ENCODE results near the gene IL4R. TPM values are rescaled to one million over a fixed set of nuclear protein-coding genes. Genes with fewer than 3 reads are reported as not detected.
"Not testable (repeated sequence)": the region's sequence is repeated elsewhere in the genome, so short reads cannot be mapped to it uniquely, and the experiment has no call there.

The IL4R gene
- polyA plus RNA-seq, 1 donor from 2014 or later, result 0.07 TPM

DNA sequence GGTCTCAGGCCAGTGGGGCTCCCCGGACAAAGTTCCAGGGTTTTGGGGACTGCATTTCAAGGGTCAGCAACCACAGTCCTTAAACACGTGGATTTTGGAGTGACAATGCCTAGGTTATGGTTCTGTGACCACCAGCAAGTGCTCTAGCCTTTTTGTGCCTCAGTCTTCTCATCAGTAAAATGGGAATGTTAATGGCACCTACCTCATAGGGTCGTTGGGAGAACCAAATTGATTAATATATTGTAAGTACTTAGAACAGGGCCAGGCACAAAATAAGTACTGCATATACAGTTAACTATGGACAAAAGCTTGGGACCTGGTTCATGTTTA is 13.8 kb downstream of the IL4R start:
- Histone ChIP-seq H2AFZ (ENCODE audit: low read depth, low read length) (no peak overlapping the region), H3K9ac (ENCODE audit: low read length) (no peak overlapping the region), H3K36me3 (ENCODE audit: insufficient read depth, low read length) (no peaks in the 10 kb centered on the region), H3K9me3 (ENCODE audit: low read length) (no peaks in the 10 kb centered on the region), H3K27me3 (ENCODE audit: insufficient read depth, low read depth, low read length) (no peaks in the 10 kb centered on the region), H4K20me1 (ENCODE audit: insufficient read depth) (no peaks in the 10 kb centered on the region), H3F3A (ENCODE audit: insufficient read depth, low read length, poor library complexity, severe bottlenecking) (no peaks in the 10 kb centered on the region), H3K9me2 (ENCODE audit: insufficient read depth, low read length) (no peaks in the 10 kb centered on the region), H3K79me2 (replicated peaks; ENCODE audit: insufficient read depth, low read length) (no peaks in the 10 kb centered on the region), H3K4me3 (ENCODE audit: low read length) (no peak overlapping the region), H3K4me2 (ENCODE audit: low read length) (no peak overlapping the region), H3K27ac (ENCODE audit: low read length) (no peak overlapping the region)
- TF ChIP-seq EP300 (conservative IDR thresholded peaks at IDR 0.05; ENCODE audit: poor library complexity, severe bottlenecking) (no peak), POLR2AphosphoS5 (IDR thresholded peaks at IDR 0.05) (no peak), MXI1 (conservative IDR thresholded peaks at IDR 0.05; ENCODE audit: poor library complexity, severe bottlenecking) (no peak), TAF1 (IDR thresholded peaks at IDR 0.05; ENCODE audit: low read depth) (no peak), SMC3 (conservative IDR thresholded peaks at IDR 0.05; ENCODE audit: poor library complexity) (no peak), RAD21 (conservative IDR thresholded peaks at IDR 0.05) (no peak), EZH2 (IDR thresholded peaks at IDR 0.05; ENCODE audit: borderline replicate concordance, insufficient read depth, low read length, poor library complexity, severe bottlenecking) (no peak)
- TF ChIP-seq, protein P1, sequence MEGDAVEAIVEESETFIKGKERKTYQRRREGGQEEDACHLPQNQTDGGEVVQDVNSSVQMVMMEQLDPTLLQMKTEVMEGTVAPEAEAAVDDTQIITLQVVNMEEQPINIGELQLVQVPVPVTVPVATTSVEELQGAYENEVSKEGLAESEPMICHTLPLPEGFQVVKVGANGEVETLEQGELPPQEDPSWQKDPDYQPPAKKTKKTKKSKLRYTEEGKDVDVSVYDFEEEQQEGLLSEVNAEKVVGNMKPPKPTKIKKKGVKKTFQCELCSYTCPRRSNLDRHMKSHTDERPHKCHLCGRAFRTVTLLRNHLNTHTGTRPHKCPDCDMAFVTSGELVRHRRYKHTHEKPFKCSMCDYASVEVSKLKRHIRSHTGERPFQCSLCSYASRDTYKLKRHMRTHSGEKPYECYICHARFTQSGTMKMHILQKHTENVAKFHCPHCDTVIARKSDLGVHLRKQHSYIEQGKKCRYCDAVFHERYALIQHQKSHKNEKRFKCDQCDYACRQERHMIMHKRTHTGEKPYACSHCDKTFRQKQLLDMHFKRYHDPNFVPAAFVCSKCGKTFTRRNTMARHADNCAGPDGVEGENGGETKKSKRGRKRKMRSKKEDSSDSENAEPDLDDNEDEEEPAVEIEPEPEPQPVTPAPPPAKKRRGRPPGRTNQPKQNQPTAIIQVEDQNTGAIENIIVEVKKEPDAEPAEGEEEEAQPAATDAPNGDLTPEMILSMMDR (IDR thresholded peaks at IDR 0.05; ENCODE audit: poor library complexity, severe bottlenecking), result no peak
- TF ChIP-seq, protein P2, sequence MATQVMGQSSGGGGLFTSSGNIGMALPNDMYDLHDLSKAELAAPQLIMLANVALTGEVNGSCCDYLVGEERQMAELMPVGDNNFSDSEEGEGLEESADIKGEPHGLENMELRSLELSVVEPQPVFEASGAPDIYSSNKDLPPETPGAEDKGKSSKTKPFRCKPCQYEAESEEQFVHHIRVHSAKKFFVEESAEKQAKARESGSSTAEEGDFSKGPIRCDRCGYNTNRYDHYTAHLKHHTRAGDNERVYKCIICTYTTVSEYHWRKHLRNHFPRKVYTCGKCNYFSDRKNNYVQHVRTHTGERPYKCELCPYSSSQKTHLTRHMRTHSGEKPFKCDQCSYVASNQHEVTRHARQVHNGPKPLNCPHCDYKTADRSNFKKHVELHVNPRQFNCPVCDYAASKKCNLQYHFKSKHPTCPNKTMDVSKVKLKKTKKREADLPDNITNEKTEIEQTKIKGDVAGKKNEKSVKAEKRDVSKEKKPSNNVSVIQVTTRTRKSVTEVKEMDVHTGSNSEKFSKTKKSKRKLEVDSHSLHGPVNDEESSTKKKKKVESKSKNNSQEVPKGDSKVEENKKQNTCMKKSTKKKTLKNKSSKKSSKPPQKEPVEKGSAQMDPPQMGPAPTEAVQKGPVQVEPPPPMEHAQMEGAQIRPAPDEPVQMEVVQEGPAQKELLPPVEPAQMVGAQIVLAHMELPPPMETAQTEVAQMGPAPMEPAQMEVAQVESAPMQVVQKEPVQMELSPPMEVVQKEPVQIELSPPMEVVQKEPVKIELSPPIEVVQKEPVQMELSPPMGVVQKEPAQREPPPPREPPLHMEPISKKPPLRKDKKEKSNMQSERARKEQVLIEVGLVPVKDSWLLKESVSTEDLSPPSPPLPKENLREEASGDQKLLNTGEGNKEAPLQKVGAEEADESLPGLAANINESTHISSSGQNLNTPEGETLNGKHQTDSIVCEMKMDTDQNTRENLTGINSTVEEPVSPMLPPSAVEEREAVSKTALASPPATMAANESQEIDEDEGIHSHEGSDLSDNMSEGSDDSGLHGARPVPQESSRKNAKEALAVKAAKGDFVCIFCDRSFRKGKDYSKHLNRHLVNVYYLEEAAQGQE (IDR thresholded peaks at IDR 0.05; ENCODE audit: borderline replicate concordance), result no peak

DNA sequence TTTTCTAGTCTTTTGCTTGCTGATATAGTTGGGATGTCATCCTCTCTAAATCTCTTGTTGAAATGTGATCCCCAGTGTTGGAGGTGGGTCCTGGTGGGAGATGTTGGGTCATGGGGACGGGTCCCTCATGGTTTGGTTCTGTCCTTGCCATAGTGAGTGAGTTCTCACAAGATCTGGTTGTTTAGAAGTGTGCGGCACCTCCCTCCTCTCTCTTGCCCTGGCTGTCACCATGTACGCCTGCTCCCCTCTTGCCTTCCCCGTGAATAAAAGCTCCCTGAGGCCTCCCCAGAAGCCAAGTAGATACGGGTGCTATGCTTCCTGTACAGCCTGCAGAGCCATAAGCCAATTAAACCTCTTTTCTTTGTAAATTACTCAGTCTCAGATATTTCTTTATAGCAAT is 15.2 kb downstream of the IL4R start:
- no peaks in the 10 kb centered on the region for H3K9me2 ChIP-seq (ENCODE audit: insufficient read depth, low read length)
- H3K27ac ChIP-seq (ENCODE audit: low read length), result no peak overlapping the region
- no peaks in the 10 kb centered on the region for H4K20me1 ChIP-seq (ENCODE audit: insufficient read depth)
- H3K36me3 ChIP-seq (ENCODE audit: insufficient read depth, low read length), result no peaks in the 10 kb centered on the region
- no peak overlapping the region for H3K4me2 ChIP-seq (ENCODE audit: low read length)
- no peaks in the 10 kb centered on the region for H3K79me2 ChIP-seq (replicated peaks; ENCODE audit: insufficient read depth, low read length)
- TF ChIP-seq RAD21 (conservative IDR thresholded peaks at IDR 0.05), result no peak
- TF ChIP-seq, protein P2 (IDR thresholded peaks at IDR 0.05; ENCODE audit: borderline replicate concordance), result no peak
- TF ChIP-seq EZH2 (IDR thresholded peaks at IDR 0.05; ENCODE audit: borderline replicate concordance, insufficient read depth, low read length, poor library complexity, severe bottlenecking), result no peak
- TF ChIP-seq TAF1 (IDR thresholded peaks at IDR 0.05; ENCODE audit: low read depth), result no peak
- no peak for TF ChIP-seq POLR2AphosphoS5 (IDR thresholded peaks at IDR 0.05)
- no peak for TF ChIP-seq SMC3 (conservative IDR thresholded peaks at IDR 0.05; ENCODE audit: poor library complexity)
- TF ChIP-seq EP300 (conservative IDR thresholded peaks at IDR 0.05; ENCODE audit: poor library complexity, severe bottlenecking), result no peak
- no peak for TF ChIP-seq MXI1 (conservative IDR thresholded peaks at IDR 0.05; ENCODE audit: poor library complexity, severe bottlenecking)
- TF ChIP-seq, protein P1 (IDR thresholded peaks at IDR 0.05; ENCODE audit: poor library complexity, severe bottlenecking), result no peak
- H3F3A ChIP-seq (ENCODE audit: insufficient read depth, low read length, poor library complexity, severe bottlenecking), result no peaks in the 10 kb centered on the region
- no peaks in the 10 kb centered on the region for H3K27me3 ChIP-seq (ENCODE audit: insufficient read depth, low read depth, low read length)
- no peak overlapping the region for H3K9ac ChIP-seq (ENCODE audit: low read length)
- no peak overlapping the region for H2AFZ ChIP-seq (ENCODE audit: low read depth, low read length)
- H3K9me3 ChIP-seq (ENCODE audit: low read length), result no peaks in the 10 kb centered on the region
- no peak overlapping the region for H3K4me3 ChIP-seq (ENCODE audit: low read length)

DNA sequence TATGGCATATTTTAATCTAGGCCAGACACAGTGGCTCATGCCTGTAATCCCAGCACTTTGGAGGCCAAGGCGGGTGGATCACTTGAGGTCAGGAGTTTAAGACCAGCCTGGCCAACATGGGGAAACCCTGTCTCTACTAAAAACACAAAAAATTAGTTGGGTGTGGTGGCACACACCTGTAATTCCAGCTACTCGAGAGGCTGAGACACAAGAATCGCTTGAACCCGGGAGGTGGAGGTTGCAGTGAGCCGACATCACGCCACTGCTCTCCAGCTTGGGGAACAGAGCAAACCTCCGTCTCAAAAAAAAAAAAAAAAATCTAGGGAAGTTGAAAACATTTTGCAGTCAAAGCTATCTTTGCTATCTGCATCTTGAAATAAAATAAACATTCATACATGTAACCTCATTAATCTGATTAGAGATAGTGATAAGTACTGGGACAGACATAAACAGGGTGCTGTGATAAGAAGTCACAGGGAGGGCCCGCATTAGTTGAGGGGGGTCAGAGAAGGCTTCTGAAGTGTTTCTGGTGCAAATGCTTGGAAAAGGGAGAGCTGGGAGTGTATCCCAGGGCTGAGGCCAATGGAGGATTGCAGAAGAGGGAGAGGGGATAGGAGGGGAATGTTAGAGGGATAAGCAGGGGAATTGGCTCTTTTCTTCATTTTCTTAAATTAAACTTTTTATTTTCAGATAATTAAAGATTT is 15.8 kb downstream of the IL4R start:
- H3F3A ChIP-seq (ENCODE audit: insufficient read depth, low read length, poor library complexity, severe bottlenecking); H3K4me3 ChIP-seq (ENCODE audit: low read length); H3K27me3 ChIP-seq (ENCODE audit: insufficient read depth, low read depth, low read length); H3K9ac ChIP-seq (ENCODE audit: low read length); H3K4me2 ChIP-seq (ENCODE audit: low read length); H4K20me1 ChIP-seq (ENCODE audit: insufficient read depth); H3K9me3 ChIP-seq (ENCODE audit: low read length); H3K9me2 ChIP-seq (ENCODE audit: insufficient read depth, low read length); H2AFZ ChIP-seq (ENCODE audit: low read depth, low read length); H3K79me2 ChIP-seq (replicated peaks; ENCODE audit: insufficient read depth, low read length); H3K36me3 ChIP-seq (ENCODE audit: insufficient read depth, low read length); H3K27ac ChIP-seq (ENCODE audit: low read length): not testable (repeated sequence)
